Tibial nerve (tissue), 4 donors: ENCODE measurements around the gene PPP1R1B. TPM values are rescaled to one million over a fixed set of nuclear protein-coding genes. Genes with fewer than 3 reads are reported as not detected.

Source experiments
- DNase-seq, 2 donors: peaks; one replicate each; pipeline ENCODE4 v3.0.0-alpha.2; 2019; ENCODE audit warnings: low spot score in 2 of 2
- H3K27ac ChIP-seq, 4 donors: fragments of 200-600 bp; sonication (generic) in 3 of 4; one replicate each; pipeline ENCODE4 v1.5.1; 2017 to 2019; ENCODE audit warnings: mild to moderate bottlenecking in 1 of 4
- H3K27me3 ChIP-seq, 2 donors: fragments of 200-600 bp; sonication (generic) in 1 of 2; one replicate each; pipeline versions ENCODE4 v1.5.1 to v1.6.0; 2017 to 2019
- H3K36me3 ChIP-seq, 3 donors: fragments of 200-600 bp; sonication (generic); one replicate each; pipeline ENCODE4 v1.5.1; 2018 to 2019
- H3K4me1 ChIP-seq, 4 donors: fragments of 200-600 bp; sonication (generic) in 3 of 4; one replicate each; pipeline ENCODE4 v1.5.1; 2017 to 2019
- H3K4me3 ChIP-seq, 4 donors: fragments of 200-600 bp; sonication (generic) in 3 of 4; one replicate each; pipeline ENCODE4 v1.5.1; 2017 to 2019; ENCODE audit warnings: mild to moderate bottlenecking in 1 of 4, moderate library complexity in 1 of 4
- H3K9me3 ChIP-seq, 4 donors: fragments of 200-600 bp; sonication (generic) in 3 of 4; one replicate each; pipeline ENCODE4 v1.5.1; 2017 to 2019
- CTCF ChIP-seq, 5 experiments: fragments of 200-600 bp in 3 of 5; fragments of 450-650 bp in 2 of 5; sonication (generic) in 3 of 5; IDR thresholded peaks; one replicate each; pipeline ENCODE4 v1.5.1; 2016 to 2019; ENCODE audit warnings: antibody characterized with exemption in 5 of 5, mild to moderate bottlenecking in 3 of 5, moderate library complexity in 2 of 5
- EP300 ChIP-seq, 2 donors: sonication (generic); formaldehyde crosslinking; IDR thresholded peaks; one replicate each; pipeline ENCODE4 v1.6.1; 2017; ENCODE audit warnings: antibody characterized with exemption in 2 of 2, mild to moderate bottlenecking in 1 of 2
- POLR2A ChIP-seq, 2 donors: fragments of 450-650 bp; IDR thresholded peaks; one replicate each; pipeline ENCODE4 v1.6.1; 2017; ENCODE audit warnings: antibody characterized with exemption in 2 of 2, mild to moderate bottlenecking in 2 of 2, moderate library complexity in 2 of 2
- WGBS, 2 donors: methylation state at CpG; one replicate each; pipeline ENCODE4 v1.1.5; 2018; 5-methylcytosine and 5-hydroxymethylcytosine counted together
- total RNA-seq, 4 donors: library from RNA; depleted of rRNA; stranded (reverse); fragments of >200 nt; gene quantifications; one replicate each; pipeline ENCODE4 v1.1.0, GENCODE V29; 2016

The PPP1R1B gene
- total RNA-seq, 4 donors from 2014 or later, result 10.4 to 20.4 (median 12.7) TPM

DNA sequence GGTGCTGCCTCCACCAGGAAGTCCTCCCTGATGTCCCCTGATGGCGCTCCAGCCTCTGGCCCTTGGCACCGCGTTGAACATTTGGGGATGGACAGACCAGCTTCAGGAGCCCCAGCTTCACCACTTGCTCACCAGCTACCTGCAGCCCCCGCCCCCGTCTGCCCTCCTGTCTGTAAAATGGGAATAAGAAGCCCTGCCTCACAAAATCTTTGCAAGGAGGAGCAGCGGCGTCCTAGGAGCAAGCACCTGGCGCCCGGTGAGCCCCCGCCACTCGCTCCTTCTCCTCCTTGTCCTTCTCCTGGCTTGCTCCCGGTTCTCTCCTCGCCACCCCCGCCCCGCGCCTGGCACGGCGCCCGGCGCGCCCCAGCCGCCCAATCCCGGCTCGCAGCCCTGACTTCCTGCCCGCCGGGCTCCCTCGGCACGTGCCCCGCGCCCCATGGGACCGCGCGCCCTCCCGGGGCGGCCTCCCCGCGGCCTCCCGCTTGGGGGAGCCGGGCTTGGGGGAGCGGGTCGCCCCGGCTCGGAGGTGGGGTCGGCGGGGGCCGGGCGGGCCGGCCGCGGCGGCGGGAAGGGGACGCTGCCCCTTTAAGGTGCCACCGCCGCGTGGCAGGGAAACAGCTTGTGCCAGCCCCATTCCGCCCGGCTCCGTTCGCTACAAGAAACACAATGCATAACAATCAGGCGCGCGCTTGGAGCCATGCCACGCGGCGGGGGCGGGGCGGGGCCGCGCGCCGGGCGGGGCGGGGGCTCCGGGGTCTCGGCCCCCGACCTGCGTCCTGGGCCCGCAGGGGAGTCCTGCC, 9.1 kb upstream of the PPP1R1B start:
- peaks cover 0 to 28% of the 10 kb centered on the region in 2 donors for H3K27me3 ChIP-seq

DNA sequence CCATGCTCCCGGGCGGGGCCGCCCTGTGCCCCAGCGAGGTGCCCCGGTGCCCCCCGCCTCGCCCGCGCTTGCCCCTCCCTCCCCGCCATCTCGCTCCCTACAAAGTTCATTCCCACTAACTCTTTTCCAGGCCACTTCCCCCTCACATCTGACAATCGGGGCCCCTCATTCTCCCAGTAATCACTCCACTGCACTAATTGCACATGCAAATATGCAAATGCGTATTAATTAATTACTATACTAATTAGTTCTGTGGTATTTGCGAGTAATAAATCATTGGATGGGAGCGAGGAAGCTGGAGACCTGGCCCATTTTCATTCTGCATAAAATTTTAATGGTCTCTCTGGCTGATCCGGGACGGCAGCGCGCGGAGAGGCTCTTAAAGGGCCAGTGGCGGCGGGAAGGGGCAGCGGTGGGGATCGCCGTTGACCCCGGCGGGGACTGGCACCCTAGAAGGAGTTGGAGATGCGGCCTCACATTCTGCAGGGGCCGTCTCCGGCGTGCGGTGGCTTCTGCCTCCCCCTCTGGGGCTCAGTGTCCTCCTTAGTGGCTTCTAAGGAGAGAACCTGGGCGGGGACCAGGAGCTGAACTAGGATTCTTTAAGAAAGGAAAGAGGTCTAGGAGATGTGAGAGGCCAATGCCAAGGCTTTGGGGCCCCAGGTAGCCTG, 8.4 kb upstream of the PPP1R1B start:
- Histone ChIP-seq H3K9me3 (no peaks in the 10 kb centered on the region), H3K36me3 (no peaks in the 10 kb centered on the region), H3K4me1 (peaks cover 0 to 33% (median 11%) of the 10 kb centered on the region in 4 donors), H3K27ac (peak overlapping the region in 3 of 4 donors; percentile 23 to 60 (median 49)), H3K27me3 (peaks cover 0 to 21% of the 10 kb centered on the region in 2 donors), H3K4me3 (peak overlapping the region; percentile 29 to 52 (median 42))
- DNase-seq, result no peak
- 2 to 3% methylated on average over 33 of the region's 33 CpGs for WGBS, 2 donors
- TF ChIP-seq POLR2A (IDR thresholded peaks at IDR 0.05) (no peak), EP300 (IDR thresholded peaks at IDR 0.05) (no peak), CTCF (IDR thresholded peaks at IDR 0.05) (no peak)

More for the DNA sequence above, 9.1 kb upstream of the PPP1R1B start:
- WGBS, 2 donors, result 2 to 3% methylated on average over 42 to 52 of the region's 79 CpGs
- DNase-seq, result peak; percentile 26 to 33
- H3K4me3 ChIP-seq, result peak overlapping the region; percentile 30 to 52 (median 42)
- TF ChIP-seq EP300 (IDR thresholded peaks at IDR 0.05) (no peak), POLR2A (IDR thresholded peaks at IDR 0.05) (no peak), CTCF (IDR thresholded peaks at IDR 0.05) (no peak)
- peak overlapping the region in 3 of 4 donors; percentile 23 to 60 (median 49) for H3K27ac ChIP-seq
- no peaks in the 10 kb centered on the region for H3K36me3 ChIP-seq
- H3K9me3 ChIP-seq, result no peaks in the 10 kb centered on the region
- H3K4me1 ChIP-seq, result peaks cover 0 to 28% (median 10%) of the 10 kb centered on the region in 4 donors

- Histone ChIP-seq H3K9me3 (no peaks in the 10 kb centered on the region), H3K27me3 (peaks cover 0 to 17% of the 10 kb centered on the region in 2 donors), H3K4me3 (peak overlapping the region in 1 of 4 donors; percentile 52), H3K27ac (no peak overlapping the region), H3K4me1 (peaks cover 0 to 40% (median 14%) of the 10 kb centered on the region in 4 donors), H3K36me3 (no peaks in the 10 kb centered on the region)
- DNase-seq, result no peak
- TF ChIP-seq POLR2A (IDR thresholded peaks at IDR 0.05) (no peak), CTCF (IDR thresholded peaks at IDR 0.05) (no peak), EP300 (IDR thresholded peaks at IDR 0.05) (no peak)
- WGBS, 2 donors, result 51% methylated on average over 13 of the region's 13 CpGs
These were observed 7.6 kb upstream of the PPP1R1B start for GRCh38 chr17:39618956-39619785.

DNA sequence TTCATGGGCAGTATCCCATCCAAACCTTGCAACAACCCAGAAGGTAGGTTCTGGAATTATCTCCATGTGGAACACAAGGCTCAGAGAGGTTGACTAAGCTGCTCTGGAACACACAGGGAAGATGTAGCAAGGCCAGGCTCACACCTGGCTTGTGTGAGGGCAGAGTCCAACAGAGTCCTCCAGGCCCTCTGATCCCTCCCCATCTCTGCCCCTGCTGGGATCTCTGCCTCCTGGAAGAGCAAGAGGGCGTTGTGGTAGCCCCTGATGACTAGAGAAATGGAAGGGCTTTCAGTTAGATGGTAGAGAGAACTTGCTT, 7.0 kb upstream of the PPP1R1B start:
- 71 to 77% methylated on average over 1 of the region's 1 CpG for WGBS, 2 donors
- H3K9me3 ChIP-seq, result no peaks in the 10 kb centered on the region
- TF ChIP-seq CTCF (IDR thresholded peaks at IDR 0.05) (no peak), POLR2A (IDR thresholded peaks at IDR 0.05) (no peak), EP300 (IDR thresholded peaks at IDR 0.05) (no peak)

More for the DNA sequence above, 7.0 kb upstream of the PPP1R1B start:
- no peak overlapping the region for H3K27ac ChIP-seq
- H3K27me3 ChIP-seq, result peaks cover 0 to 14% of the 10 kb centered on the region in 2 donors
- H3K4me1 ChIP-seq, result peaks cover 0 to 41% (median 14%) of the 10 kb centered on the region in 4 donors
- no peaks in the 10 kb centered on the region for H3K36me3 ChIP-seq
- no peak overlapping the region for H3K4me3 ChIP-seq
- DNase-seq, result no peak
